Measurements from ENCODE around the gene TSTD1.

DNA sequence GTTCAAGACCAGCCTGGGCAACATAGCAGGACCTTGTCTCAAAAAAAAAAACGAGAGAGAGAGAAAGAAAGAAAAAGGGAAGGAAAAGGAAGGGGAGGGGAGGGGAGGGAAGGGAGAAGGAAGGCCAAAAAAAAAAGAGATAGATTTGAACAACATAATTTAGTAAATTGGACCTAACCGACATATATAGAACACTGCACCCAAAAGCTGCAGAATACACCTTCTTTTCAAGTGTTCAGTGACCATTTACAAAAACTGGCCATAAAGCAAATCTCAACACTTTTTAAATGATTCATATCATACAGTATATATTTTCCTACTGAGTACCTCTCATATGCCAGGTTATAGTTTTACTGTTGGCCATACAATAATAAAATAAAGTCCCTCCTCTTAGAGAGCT is 6.9 kb downstream of the TSTD1 start:
- no peak for TF ChIP-seq KAT7 (CRISPR knock-in tag; IDR thresholded peaks at IDR 0.05; ENCODE audit: borderline replicate concordance)
- no peak for TF ChIP-seq NR3C1 (CRISPR knock-in tag; conservative IDR thresholded peaks at IDR 0.05; ENCODE audit: low read depth)
- no peak for TF ChIP-seq CREB1 (CRISPR knock-in tag; IDR thresholded peaks at IDR 0.05)
- TF ChIP-seq NFYB (CRISPR knock-in tag; conservative IDR thresholded peaks at IDR 0.05; ENCODE audit: low read depth) = no peak
- TF ChIP-seq NR1H2 (CRISPR knock-in tag; IDR thresholded peaks at IDR 0.05) = no peak
- TF ChIP-seq, protein P1, sequence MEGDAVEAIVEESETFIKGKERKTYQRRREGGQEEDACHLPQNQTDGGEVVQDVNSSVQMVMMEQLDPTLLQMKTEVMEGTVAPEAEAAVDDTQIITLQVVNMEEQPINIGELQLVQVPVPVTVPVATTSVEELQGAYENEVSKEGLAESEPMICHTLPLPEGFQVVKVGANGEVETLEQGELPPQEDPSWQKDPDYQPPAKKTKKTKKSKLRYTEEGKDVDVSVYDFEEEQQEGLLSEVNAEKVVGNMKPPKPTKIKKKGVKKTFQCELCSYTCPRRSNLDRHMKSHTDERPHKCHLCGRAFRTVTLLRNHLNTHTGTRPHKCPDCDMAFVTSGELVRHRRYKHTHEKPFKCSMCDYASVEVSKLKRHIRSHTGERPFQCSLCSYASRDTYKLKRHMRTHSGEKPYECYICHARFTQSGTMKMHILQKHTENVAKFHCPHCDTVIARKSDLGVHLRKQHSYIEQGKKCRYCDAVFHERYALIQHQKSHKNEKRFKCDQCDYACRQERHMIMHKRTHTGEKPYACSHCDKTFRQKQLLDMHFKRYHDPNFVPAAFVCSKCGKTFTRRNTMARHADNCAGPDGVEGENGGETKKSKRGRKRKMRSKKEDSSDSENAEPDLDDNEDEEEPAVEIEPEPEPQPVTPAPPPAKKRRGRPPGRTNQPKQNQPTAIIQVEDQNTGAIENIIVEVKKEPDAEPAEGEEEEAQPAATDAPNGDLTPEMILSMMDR (IDR thresholded peaks at IDR 0.05) = no peak
- TF ChIP-seq SP1 (CRISPR knock-in tag; conservative IDR thresholded peaks at IDR 0.05) = no peak
- no peak for TF ChIP-seq SMAD4 (CRISPR knock-in tag; IDR thresholded peaks at IDR 0.05)
- TF ChIP-seq, protein P2, sequence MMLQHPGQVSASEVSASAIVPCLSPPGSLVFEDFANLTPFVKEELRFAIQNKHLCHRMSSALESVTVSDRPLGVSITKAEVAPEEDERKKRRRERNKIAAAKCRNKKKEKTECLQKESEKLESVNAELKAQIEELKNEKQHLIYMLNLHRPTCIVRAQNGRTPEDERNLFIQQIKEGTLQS (CRISPR knock-in tag; conservative IDR thresholded peaks at IDR 0.05) = no peak
- TF ChIP-seq ZNF317 (CRISPR knock-in tag; IDR thresholded peaks at IDR 0.05; ENCODE audit: borderline replicate concordance, low read depth) = no peak
- TF ChIP-seq TEAD4 (CRISPR knock-in tag; IDR thresholded peaks at IDR 0.05) = no peak
- TF ChIP-seq MYBL2 (CRISPR knock-in tag; IDR thresholded peaks at IDR 0.05) = no peak
- no peak for TF ChIP-seq GTF2I (CRISPR knock-in tag; conservative IDR thresholded peaks at IDR 0.05)
- no peak for TF ChIP-seq FOXP1 (CRISPR knock-in tag; IDR thresholded peaks at IDR 0.05; ENCODE audit: borderline replicate concordance)

Measured in WTC11 (cell line).